T-helper 2 cell treated with Interferon-gamma antibody and Interleukin-4, amounts not matched to agents 100 ng/mL and 5 ng/mL, for 36 hours (primary cell): ENCODE data around the gene MED29. TPM values are rescaled to one million over a fixed set of nuclear protein-coding genes. Genes with fewer than 3 reads are reported as not detected.
"Not testable (repeated sequence)": the region's sequence is repeated elsewhere in the genome, so short reads cannot be mapped to it uniquely, and the experiment has no call there.

Experiments used
- intact Hi-C: fragments of 100-400 bp; cut with micrococcal nuclease; formaldehyde crosslinking; loops from one replicate; pipeline ENCODE4 v1.15.1; 2023
- total RNA-seq: library from RNA; stranded (reverse); gene quantifications from 2 replicates; pipeline ENCODE4 v1.2.3, GENCODE V29; 2022

Gene MED29
- total RNA-seq, 1 donor from 2014 or later = 35.8 TPM

GRCh38 chr19:39369200-39369599 is 22.0 kb upstream of the MED29 start:
- intact Hi-C loops = no loop called here

GRCh38 chr19:39370735-39371134 is 20.4 kb upstream of the MED29 start:
- intact Hi-C loops = no loop called here

- intact Hi-C loops = no loop called here
Measured at GRCh38 chr19:39372047-39372802, 19.0 kb upstream of the MED29 start.

- intact Hi-C loops = no loop called here
Measured at GRCh38 chr19:39372941-39373340, 18.2 kb upstream of the MED29 start.

- intact Hi-C loops = no loop called here
Measured at GRCh38 chr19:39375929-39376328, 15.2 kb upstream of the MED29 start.

- intact Hi-C loops = no loop called here
Measured at GRCh38 chr19:39377373-39378362, 13.5 kb upstream of the MED29 start.

- intact Hi-C loops = not testable (repeated sequence)
Measured at GRCh38 chr19:39379366-39379765, 11.8 kb upstream of the MED29 start.

GRCh38 chr19:39379865-39380396 is 11.2 kb upstream of the MED29 start:
- intact Hi-C loops = no loop called here

- intact Hi-C loops = no loop called here
Measured at GRCh38 chr19:39380521-39381502, 10.4 kb upstream of the MED29 start.

GRCh38 chr19:39381910-39382611 is 9.1 kb upstream of the MED29 start:
- intact Hi-C loops = no loop called here

GRCh38 chr19:39382991-39383828 is 8.0 kb upstream of the MED29 start:
- intact Hi-C loops = no loop called here

- intact Hi-C loops = no loop called here
Measured at GRCh38 chr19:39384839-39385568, 6.2 kb upstream of the MED29 start.

- intact Hi-C loops = no loop called here
Measured at GRCh38 chr19:39385629-39386411, 5.4 kb upstream of the MED29 start.

- intact Hi-C loops = no loop called here
Measured at GRCh38 chr19:39386557-39386956, 4.6 kb upstream of the MED29 start.

GRCh38 chr19:39388657-39389056 is 2.5 kb upstream of the MED29 start:
- intact Hi-C loops = no loop called here

GRCh38 chr19:39389631-39390414 is 1.4 kb upstream of the MED29 start:
- intact Hi-C loops = no loop called here

GRCh38 chr19:39390451-39390750 is 777 bp upstream of the MED29 start:
- intact Hi-C loops = no loop called here
